ENCODE measurements around the gene SPOCD1. TPM values are rescaled to one million over a fixed set of nuclear protein-coding genes. Genes with fewer than 3 reads are reported as not detected.

Gene SPOCD1
- total and polyA plus RNA-seq, 4 donors = under 0.01 to 0.19 (median 0.12) TPM; not detected in 1

GRCh38 chr1:31860581-31860980, 44.8 kb upstream of the SPOCD1 start (continued):
- TF ChIP-seq RXRA (IDR thresholded peaks at IDR 0.05) (no peak), FOXA2 (IDR thresholded peaks at IDR 0.05) (no peak)

GRCh38 chr1:31859719-31860118, 43.9 kb upstream of the SPOCD1 start:
- TF ChIP-seq JUND (IDR thresholded peaks at IDR 0.05) = no peak
- no peak for TF ChIP-seq CTCF (IDR thresholded peaks at IDR 0.05; ENCODE audit: low read depth, low read length, missing input control)
- TF ChIP-seq HNF4G (IDR thresholded peaks at IDR 0.05) = no peak
- TF ChIP-seq HNF4A (conservative IDR thresholded peaks at IDR 0.05) = peak; percentile 15 to 60
- H3K27ac ChIP-seq (ENCODE audit: low read depth in 1 of 2, low read length in 2 of 2) = no peak overlapping the region
- no peaks in the 10 kb centered on the region for H3K27me3 ChIP-seq (ENCODE audit: control insufficient read depth in 4 of 4, insufficient read depth in 4 of 4, low read length in 3 of 4)
- no peak overlapping the region for H3K9ac ChIP-seq (ENCODE audit: low read depth in 1 of 2, low read length in 2 of 2)
- no peaks in the 10 kb centered on the region for H3K36me3 ChIP-seq (ENCODE audit: control insufficient read depth in 4 of 4, insufficient read depth in 3 of 4, low read depth in 1 of 4, low read length in 3 of 4)
- H3K4me1 ChIP-seq (ENCODE audit: control insufficient read depth in 4 of 4, insufficient read depth in 4 of 4, low read length in 3 of 4) = no peaks in the 10 kb centered on the region
- DNase-seq (ENCODE audit: low spot score) = no peak
- no peak overlapping the region for H3K4me3 ChIP-seq (ENCODE audit: low read depth in 1 of 3, low read length in 3 of 3)
- no peaks in the 10 kb centered on the region for H3K9me3 ChIP-seq (ENCODE audit: control insufficient read depth in 4 of 4, low read length in 3 of 4)
- 87% methylated on average over 2 of the region's 2 CpGs for WGBS

GRCh38 chr1:31859044-31859443, 43.2 kb upstream of the SPOCD1 start:
- 97% methylated on average over 3 of the region's 3 CpGs for WGBS
- Histone ChIP-seq H3K27me3 (ENCODE audit: control insufficient read depth in 4 of 4, insufficient read depth in 4 of 4, low read length in 3 of 4) (no peaks in the 10 kb centered on the region), H3K9ac (ENCODE audit: low read depth in 1 of 2, low read length in 2 of 2) (no peak overlapping the region), H3K36me3 (ENCODE audit: control insufficient read depth in 4 of 4, insufficient read depth in 3 of 4, low read depth in 1 of 4, low read length in 3 of 4) (no peaks in the 10 kb centered on the region), H3K9me3 (ENCODE audit: control insufficient read depth in 4 of 4, low read length in 3 of 4) (no peaks in the 10 kb centered on the region), H3K4me3 (ENCODE audit: low read depth in 1 of 3, low read length in 3 of 3) (no peak overlapping the region), H3K4me1 (ENCODE audit: control insufficient read depth in 4 of 4, insufficient read depth in 4 of 4, low read length in 3 of 4) (no peaks in the 10 kb centered on the region), H3K27ac (ENCODE audit: low read depth in 1 of 2, low read length in 2 of 2) (no peak overlapping the region)
- TF ChIP-seq YY1 (IDR thresholded peaks at IDR 0.05) (no peak), RXRA (IDR thresholded peaks at IDR 0.05) (no peak)
- no peak for DNase-seq (ENCODE audit: low spot score)

- no peak for DNase-seq (ENCODE audit: low spot score)
- no peak overlapping the region for H3K9ac ChIP-seq (ENCODE audit: low read depth in 1 of 2, low read length in 2 of 2)
- H3K36me3 ChIP-seq (ENCODE audit: control insufficient read depth in 4 of 4, insufficient read depth in 3 of 4, low read depth in 1 of 4, low read length in 3 of 4) = no peaks in the 10 kb centered on the region
- no peak for TF ChIP-seq HNF4G (IDR thresholded peaks at IDR 0.05)
- TF ChIP-seq SP1 (IDR thresholded peaks at IDR 0.05) = no peak
- no peak for TF ChIP-seq CTCF (IDR thresholded peaks at IDR 0.05; ENCODE audit: low read depth, low read length, missing input control)
- no peak for TF ChIP-seq MAX (IDR thresholded peaks at IDR 0.05)
- no peak for TF ChIP-seq JUND (IDR thresholded peaks at IDR 0.05)
- no peak for TF ChIP-seq RAD21 (IDR thresholded peaks at IDR 0.05)
- no peak for TF ChIP-seq FOXA2 (IDR thresholded peaks at IDR 0.05)
- TF ChIP-seq TAF1 (conservative IDR thresholded peaks at IDR 0.05) = no peak
- TF ChIP-seq EGR1 (IDR thresholded peaks at IDR 0.05; ENCODE audit: low read depth in 2 of 2) = no peak
- no peak for TF ChIP-seq FOXA1 (IDR thresholded peaks at IDR 0.05)
- no peak for TF ChIP-seq GABPA (IDR thresholded peaks at IDR 0.05 in 1 of 2, conservative IDR thresholded peaks at IDR 0.05 in 1 of 2)
- TF ChIP-seq ATF3 (IDR thresholded peaks at IDR 0.05) = no peak
- no peak for TF ChIP-seq ZBTB33 (IDR thresholded peaks at IDR 0.05)
- no peak for TF ChIP-seq REST (IDR thresholded peaks at IDR 0.05)
- WGBS = 89% methylated on average over 6 of the region's 6 CpGs
- no peaks in the 10 kb centered on the region for H3K27me3 ChIP-seq (ENCODE audit: control insufficient read depth in 4 of 4, insufficient read depth in 4 of 4, low read length in 3 of 4)
- H3K27ac ChIP-seq (ENCODE audit: low read depth in 1 of 2, low read length in 2 of 2) = no peak overlapping the region
- H3K4me1 ChIP-seq (ENCODE audit: control insufficient read depth in 4 of 4, insufficient read depth in 4 of 4, low read length in 3 of 4) = no peaks in the 10 kb centered on the region
- H3K9me3 ChIP-seq (ENCODE audit: control insufficient read depth in 4 of 4, low read length in 3 of 4) = no peaks in the 10 kb centered on the region
- no peak overlapping the region for H3K4me3 ChIP-seq (ENCODE audit: low read depth in 1 of 3, low read length in 3 of 3)
These were observed 42.0 kb upstream of the SPOCD1 start for GRCh38 chr1:31857863-31858262.

Measured in liver (tissue), 9 donors.